Breast epithelium (tissue), 3 donors: ENCODE data around the gene ZNF155.

ENCODE experiments used
- POLR2A ChIP-seq: fragments of 450-650 bp; IDR thresholded peaks from one replicate; pipeline ENCODE4 v1.6.1; 2016; ENCODE audit warnings: antibody characterized with exemption, mild to moderate bottlenecking, moderate library complexity
- POLR2AphosphoS5 ChIP-seq, 3 donors: sonication (generic); formaldehyde crosslinking; IDR thresholded peaks; one replicate each; pipeline ENCODE4 v1.6.1; 2017; ENCODE audit warnings: antibody characterized with exemption in 3 of 3

DNA sequence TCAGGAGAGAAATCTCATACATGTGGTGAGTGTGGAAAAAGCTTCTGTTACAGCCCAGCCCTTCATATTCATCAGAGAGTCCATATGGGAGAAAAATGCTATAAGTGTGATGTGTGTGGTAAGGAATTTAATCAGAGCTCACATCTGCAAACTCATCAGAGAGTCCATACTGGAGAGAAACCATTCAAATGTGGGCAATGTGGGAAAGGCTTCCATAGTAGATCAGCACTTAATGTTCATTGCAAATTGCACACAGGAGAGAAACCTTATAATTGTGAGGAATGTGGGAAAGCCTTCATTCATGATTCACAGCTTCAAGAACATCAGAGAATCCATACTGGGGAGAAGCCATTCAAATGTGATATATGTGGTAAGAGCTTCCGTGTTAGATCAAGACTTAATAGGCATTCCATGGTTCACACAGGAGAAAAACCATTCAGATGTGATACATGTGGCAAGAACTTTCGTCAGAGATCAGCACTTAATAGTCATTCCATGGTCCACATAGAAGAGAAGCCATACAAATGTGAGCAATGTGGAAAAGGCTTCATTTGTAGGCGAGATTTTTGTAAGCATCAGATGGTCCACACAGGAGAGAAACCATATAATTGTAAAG, 17.8 kb upstream of the ZNF155 start:
- TF ChIP-seq POLR2A: no peak
- TF ChIP-seq POLR2AphosphoS5 (IDR thresholded peaks at IDR 0.05): no peak
